SK-N-SH (cell line): ENCODE data around the gene WEE1. TPM values are rescaled to one million over a fixed set of nuclear protein-coding genes. Genes with fewer than 3 reads are reported as not detected.

ENCODE experiments used
- CTCF ChIA-PET: fragments of 300-600, 350-600 bp; formaldehyde crosslinking; extraction: SDS; loops from one replicate; lab custom pipeline; 2021; lab: Yijun Ruan, JAX
- POLR2A ChIA-PET: fragments of 350-600 bp; sonication (Branson Sonifier 250); formaldehyde crosslinking; extraction: SDS; loops from one replicate; lab custom pipeline; 2020; ENCODE audit warnings: antibody characterized with exemption, inconsistent platforms; lab: Yijun Ruan, JAX
- DNase-seq: peaks from one replicate; pipeline ENCODE4 v3.0.0; 2012
- H2AFZ ChIP-seq: fragments of 200-600 bp; sonication (generic); 2 replicates; pipeline ENCODE4 v1.8.1; 2016; ENCODE audit warnings: antibody characterized with exemption, mild to moderate bottlenecking, low read depth
- H3F3A ChIP-seq: fragments of 200-600 bp; sonication (generic); replicated peaks from 2 replicates; pipeline ENCODE3; 2016; ENCODE audit warnings: antibody characterized with exemption, mild to moderate bottlenecking; ENCODE audit not compliant: insufficient read depth
- H3K27ac ChIP-seq, 2 experiments: fragments of 200-500 bp in 1 of 2; fragments of 200-600 bp in 1 of 2; sonication (Bioruptor generic) in 1 of 2; sonication (generic), shearing (Covaris generic) in 1 of 2; 2 replicates each; pipeline versions ENCODE4 v1.5.1 to v1.6.1; 2014 to 2016; ENCODE audit warnings: low read depth in 2 of 2, inconsistent platforms in 1 of 2, low read length in 1 of 2, mild to moderate bottlenecking in 1 of 2, mixed read lengths in 1 of 2
- H3K27me3 ChIP-seq: fragments of 200-600 bp; sonication (generic), shearing (Covaris generic); 2 replicates; pipeline ENCODE4 v1.6.1; 2016; ENCODE audit warnings: mixed run types; ENCODE audit not compliant: insufficient read depth
- H3K36me3 ChIP-seq, 2 experiments: fragments of 200-500 bp in 1 of 2; fragments of 200-600 bp in 1 of 2; sonication (Bioruptor generic) in 1 of 2; sonication (generic) in 1 of 2; replicated peaks in 1 of 2; 2 replicates each; pipeline versions ENCODE3 to v1.5.1; 2014 to 2016; ENCODE audit warnings: low read length in 1 of 2, mild to moderate bottlenecking in 1 of 2; ENCODE audit not compliant: insufficient read depth in 2 of 2, control insufficient read depth in 1 of 2
- H3K4me1 ChIP-seq, 2 experiments: fragments of 200-500 bp in 1 of 2; fragments of 200-600 bp in 1 of 2; sonication (Bioruptor generic) in 1 of 2; sonication (generic), shearing (Covaris generic) in 1 of 2; 2 replicates each; pipeline versions ENCODE4 v1.5.1 to v1.6.1; 2014 to 2016; ENCODE audit warnings: low read depth in 1 of 2, low read length in 1 of 2, mixed run types in 1 of 2; ENCODE audit not compliant: insufficient read depth in 2 of 2, control insufficient read depth in 1 of 2
- H3K4me2 ChIP-seq: fragments of 200-600 bp; sonication (generic), shearing (Covaris generic); 2 replicates; pipeline ENCODE4 v1.6.1; 2017; ENCODE audit warnings: mixed run types
- H3K4me3 ChIP-seq, 2 experiments: fragments of 200-500 bp in 1 of 2; fragments of 200-600 bp in 1 of 2; sonication (Bioruptor generic) in 1 of 2; sonication (generic), shearing (Covaris generic) in 1 of 2; 2 replicates each; pipeline versions ENCODE4 v1.5.1 to v1.8.1; 2014 to 2016; ENCODE audit warnings: low read depth in 2 of 2, inconsistent platforms in 1 of 2, low read length in 1 of 2, mild to moderate bottlenecking in 1 of 2, mixed read lengths in 1 of 2, moderate library complexity in 1 of 2
- H3K79me2 ChIP-seq: fragments of 200-600 bp; sonication (generic); 2 replicates; pipeline ENCODE4 v1.8.1; 2017; ENCODE audit warnings: mild to moderate bottlenecking; ENCODE audit not compliant: insufficient read depth
- H3K9ac ChIP-seq: fragments of 200-600 bp; sonication (generic); 2 replicates; pipeline ENCODE4 v1.6.1; 2017; ENCODE audit warnings: mixed run types
- H3K9me2 ChIP-seq: fragments of 200-600 bp; sonication (generic); 2 replicates; pipeline ENCODE4 v1.6.1; 2017; ENCODE audit warnings: mixed run types
- H3K9me3 ChIP-seq: fragments of 200-600 bp; sonication (generic); 2 replicates; pipeline ENCODE4 v1.6.1; 2017; ENCODE audit warnings: mixed run types, mild to moderate bottlenecking, moderate library complexity
- H4K20me1 ChIP-seq: fragments of 200-600 bp; sonication (generic); 2 replicates; pipeline ENCODE4 v1.6.1; 2017; ENCODE audit warnings: mild to moderate bottlenecking, mixed run types; ENCODE audit not compliant: insufficient read depth
- ELF1 ChIP-seq: IDR thresholded peaks from 2 replicates; pipeline ENCODE4 v1.4.0; 2012
- EZH2phosphoT487 ChIP-seq: fragments of 200-600 bp; sonication (generic); IDR thresholded peaks from 2 replicates; pipeline ENCODE4 v1.6.1; 2017; ENCODE audit warnings: low read depth, mixed run types, mild to moderate bottlenecking, antibody characterized with exemption, moderate library complexity, borderline replicate concordance
- FOSL2 ChIP-seq: IDR thresholded peaks from 2 replicates; pipeline ENCODE4 v1.4.0; 2012; ENCODE audit warnings: low read depth, mild to moderate bottlenecking, moderate library complexity, borderline replicate concordance
- GATA2 ChIP-seq: sonication (generic); formaldehyde crosslinking; IDR thresholded peaks from 2 replicates; pipeline ENCODE4 v1.5.0; 2020; ENCODE audit warnings: mild to moderate bottlenecking, missing genetic modification reagents
- MAX ChIP-seq: IDR thresholded peaks from 2 replicates; pipeline ENCODE4 v1.4.0; 2012; ENCODE audit warnings: low read depth
- NRF1 ChIP-seq: IDR thresholded peaks from 2 replicates; pipeline ENCODE4 v1.6.1; 2012; ENCODE audit warnings: low read depth, mild to moderate bottlenecking, low read length
- PBX3 ChIP-seq: IDR thresholded peaks from 2 replicates; pipeline ENCODE4; 2012
- RXRA ChIP-seq: IDR thresholded peaks from 2 replicates; pipeline ENCODE4 v1.4.0; 2012; ENCODE audit warnings: low read depth, mild to moderate bottlenecking, borderline replicate concordance
- ZBTB33 ChIP-seq: IDR thresholded peaks from 2 replicates; pipeline ENCODE4 v1.4.0; 2012; ENCODE audit warnings: low read depth, borderline replicate concordance
- WGBS: methylation state at CpG from one replicate; pipeline ENCODE4 v1.1.6; 2017; ENCODE audit warnings: low lambda C conversion rate; 5-methylcytosine and 5-hydroxymethylcytosine counted together
- polyA plus RNA-seq, 3 experiments: library from polyadenylated mRNA; depleted of rRNA; stranded (reverse); fragments of >200 nt; gene quantifications; 2 replicates each; pipeline ENCODE4 v1.2.3, GENCODE V29; 2012
- TF ChIP-seq, protein P1 (sequence below): fragments of 150-350 bp; IDR thresholded peaks from 2 replicates; pipeline ENCODE4 v1.6.1; 2016; ENCODE audit warnings: mild to moderate bottlenecking, low read depth, low read length

Gene WEE1
- polyA plus RNA-seq, 1 of the 3 experiments (the other 2 are of a cell fraction) = 16.9 TPM

DNA sequence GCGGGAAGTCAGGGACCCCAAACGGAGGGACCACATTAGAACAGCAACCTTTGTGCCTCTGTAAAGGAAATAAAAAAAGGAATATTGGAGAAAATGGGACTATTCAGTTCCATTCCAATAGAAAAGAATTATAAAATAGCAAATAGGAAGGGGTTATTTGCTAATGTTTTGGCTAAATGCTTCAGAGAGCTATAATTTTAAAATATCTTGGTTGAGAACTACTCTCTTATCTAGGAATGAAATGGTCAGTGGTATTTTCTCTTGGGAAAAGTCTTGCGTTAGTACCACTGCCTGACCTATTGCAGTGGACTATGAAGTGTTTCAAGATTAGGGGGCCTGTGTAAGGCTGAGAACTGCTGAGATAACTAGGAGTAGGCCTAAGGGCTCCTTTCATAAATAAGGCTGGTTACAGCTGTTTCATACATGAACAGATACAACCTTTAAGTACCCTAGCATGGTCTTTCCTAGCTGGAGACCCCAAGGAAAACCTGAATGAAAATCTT is 6.9 kb upstream of the WEE1 start:
- H3K27me3 ChIP-seq = no peaks in the 10 kb centered on the region
- peak overlapping the region; percentile 51; the same call in 1 of the 2 replicates for H3K4me2 ChIP-seq
- H3K9me2 ChIP-seq = no peaks in the 10 kb centered on the region
- POLR2A ChIA-PET = no interaction called here
- H3K27ac ChIP-seq = peak overlapping the region; percentile 65 to 99; a peak in 3 of 4 replicates
- H3K79me2 ChIP-seq = no peaks in the 10 kb centered on the region
- H3K4me1 ChIP-seq = peaks cover 10 to 25% of the 10 kb centered on the region in 2 experiments; a peak in 3 of 4 replicates
- peaks cover 23% of the 10 kb centered on the region for H3F3A ChIP-seq
- no peak overlapping the region for H3K4me3 ChIP-seq
- peak overlapping the region; percentile 76 for H3K9ac ChIP-seq
- no peaks in the 10 kb centered on the region for H4K20me1 ChIP-seq
- CTCF ChIA-PET = no interaction called here
- 71% methylated on average over 3 of the region's 3 CpGs for WGBS
- no peak for DNase-seq
- H3K9me3 ChIP-seq = no peaks in the 10 kb centered on the region
- peak overlapping the region; percentile 2; the same call in 1 of the 2 replicates for H2AFZ ChIP-seq
- H3K36me3 ChIP-seq = no peaks in the 10 kb centered on the region
- TF ChIP-seq NRF1 (no peak), MAX (no peak), GATA2 (no peak), ZBTB33 (no peak), FOSL2 (no peak), ELF1 (no peak)
- TF ChIP-seq, protein P1, sequence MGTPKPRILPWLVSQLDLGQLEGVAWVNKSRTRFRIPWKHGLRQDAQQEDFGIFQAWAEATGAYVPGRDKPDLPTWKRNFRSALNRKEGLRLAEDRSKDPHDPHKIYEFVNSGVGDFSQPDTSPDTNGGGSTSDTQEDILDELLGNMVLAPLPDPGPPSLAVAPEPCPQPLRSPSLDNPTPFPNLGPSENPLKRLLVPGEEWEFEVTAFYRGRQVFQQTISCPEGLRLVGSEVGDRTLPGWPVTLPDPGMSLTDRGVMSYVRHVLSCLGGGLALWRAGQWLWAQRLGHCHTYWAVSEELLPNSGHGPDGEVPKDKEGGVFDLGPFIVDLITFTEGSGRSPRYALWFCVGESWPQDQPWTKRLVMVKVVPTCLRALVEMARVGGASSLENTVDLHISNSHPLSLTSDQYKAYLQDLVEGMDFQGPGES = no peak

- Histone ChIP-seq H3K4me3 (no peak overlapping the region), H3K36me3 (no peaks in the 10 kb centered on the region), H3K27me3 (no peaks in the 10 kb centered on the region), H3K9ac (no peak overlapping the region), H3K27ac (peak overlapping the region in 1 of 2 experiments; percentile 99; a peak in 2 of 4 replicates), H3K79me2 (peaks cover 5% of the 10 kb centered on the region; the same call in 1 of the 2 replicates), H2AFZ (no peak overlapping the region), H4K20me1 (no peaks in the 10 kb centered on the region), H3K9me3 (no peaks in the 10 kb centered on the region), H3K4me2 (no peak overlapping the region), H3K4me1 (peaks cover 10 to 28% of the 10 kb centered on the region in 2 experiments; a peak in 3 of 4 replicates), H3F3A (peaks cover 23% of the 10 kb centered on the region), H3K9me2 (no peaks in the 10 kb centered on the region)
- DNase-seq = no peak
- WGBS = 97% methylated on average over 5 of the region's 5 CpGs
- POLR2A ChIA-PET = no interaction called here
- TF ChIP-seq ZBTB33 (no peak), PBX3 (no peak), MAX (no peak), EZH2phosphoT487 (no peak), RXRA (no peak)
- CTCF ChIA-PET = no interaction called here
Observed at GRCh38 chr11:9567401-9567800, 6.1 kb upstream of the WEE1 start.
